GM12892 (cell line): ENCODE results near the gene VDAC1.
"Not testable (repeated sequence)": the region's sequence is repeated elsewhere in the genome, so short reads cannot be mapped to it uniquely, and the experiment has no call there.

Source experiments
- POLR2A ChIP-seq: IDR thresholded peaks from 2 replicates; pipeline ENCODE4 v1.6.1; 2011; ENCODE audit warnings: low read depth, low read length, control low read depth
- POLR2AphosphoS5 ChIP-seq: IDR thresholded peaks from 2 replicates; pipeline ENCODE4 v1.6.1; 2011; ENCODE audit warnings: low read depth, low read length, control low read depth
- TAF1 ChIP-seq: IDR thresholded peaks from 2 replicates; pipeline ENCODE4 v1.6.1; 2011; ENCODE audit warnings: low read depth, mild to moderate bottlenecking, control low read depth, low read length, borderline replicate concordance

DNA sequence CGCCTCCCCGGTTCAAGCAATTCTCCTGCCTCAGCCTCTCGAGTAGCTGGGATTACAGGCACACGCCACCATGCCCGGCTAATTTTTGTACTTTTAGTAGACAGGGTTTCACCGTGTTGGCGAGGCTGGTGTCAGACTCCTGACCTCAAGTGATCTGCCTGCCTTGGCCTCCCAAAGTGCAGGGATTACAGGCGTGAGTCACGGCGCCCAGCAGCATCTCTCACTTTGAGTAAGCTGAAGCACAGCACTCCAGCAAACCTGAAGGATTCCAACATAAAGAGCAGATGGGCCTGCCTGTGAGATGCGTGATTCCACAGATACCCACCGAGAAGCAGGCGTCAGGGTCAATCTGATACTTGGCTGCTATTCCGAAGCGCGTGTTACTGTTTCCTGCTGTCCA is 29.2 kb downstream of the VDAC1 start:
- not testable (repeated sequence) for TF ChIP-seq POLR2A, POLR2AphosphoS5, TAF1
